Small intestine (tissue), 7 donors: ENCODE measurements around the gene CYP4F2. TPM values are rescaled to one million over a fixed set of nuclear protein-coding genes. Genes with fewer than 3 reads are reported as not detected.
"Not testable (repeated sequence)": the region's sequence is repeated elsewhere in the genome, so short reads cannot be mapped to it uniquely, and the experiment has no call there.

ENCODE experiments used
- DNase-seq, 2 donors: peaks; one replicate each; pipeline versions ENCODE4 v3.0.0 to v3.0.0-alpha.2; 2013
- FAIRE-seq: peaks from 2 replicates; lab custom pipeline; 2012; peaks lifted over from hg19 to GRCh38; lab: Jason Lieb, UNC
- H3K27ac ChIP-seq, 3 donors: one replicate each; pipeline ENCODE4 v1.5.1; 2013; ENCODE audit warnings: low read length in 2 of 3, mild to moderate bottlenecking in 2 of 3, control low read depth in 1 of 3, inconsistent platforms in 1 of 3, low read depth in 1 of 3, moderate library complexity in 1 of 3
- H3K27me3 ChIP-seq, 3 donors: one replicate each; pipeline ENCODE4 v1.6.1; 2013; ENCODE audit warnings: low read length in 3 of 3, inconsistent platforms in 1 of 3; ENCODE audit not compliant: control insufficient read depth in 3 of 3, insufficient read depth in 3 of 3
- H3K36me3 ChIP-seq, 3 donors: one replicate each; pipeline ENCODE4 v1.6.1; 2013; ENCODE audit warnings: low read length in 3 of 3, inconsistent platforms in 1 of 3, low read depth in 1 of 3, mild to moderate bottlenecking in 1 of 3, moderate library complexity in 1 of 3; ENCODE audit not compliant: control insufficient read depth in 3 of 3, insufficient read depth in 2 of 3
- H3K4me1 ChIP-seq, 3 donors: one replicate each; pipeline ENCODE4 v1.6.1; 2013; ENCODE audit warnings: low read length in 2 of 3, inconsistent platforms in 1 of 3, low read depth in 1 of 3, mild to moderate bottlenecking in 1 of 3, moderate library complexity in 1 of 3; ENCODE audit not compliant: control insufficient read depth in 3 of 3, insufficient read depth in 2 of 3
- H3K4me3 ChIP-seq, 3 donors: one replicate each; pipeline ENCODE4 v1.5.1; 2013; ENCODE audit warnings: low read length in 3 of 3, control low read depth in 1 of 3, inconsistent platforms in 1 of 3, low read depth in 1 of 3, mild to moderate bottlenecking in 1 of 3, moderate library complexity in 1 of 3
- H3K9me3 ChIP-seq, 2 donors: one replicate each; pipeline ENCODE4 v1.6.1; 2013; ENCODE audit warnings: low read depth in 1 of 2, low read length in 1 of 2; ENCODE audit not compliant: control insufficient read depth in 2 of 2, insufficient read depth in 1 of 2
- WGBS, 3 donors: extraction: QIAGEN DNeasy Blood & Tissue Kit; methylation state at CpG; one replicate each; pipeline ENCODE4 v1.1.7; 2013; 5-methylcytosine and 5-hydroxymethylcytosine counted together
- polyA plus RNA-seq, 4 donors: library from polyadenylated mRNA; stranded (reverse) in 3 of 4; unstranded in 1 of 4; fragments of 200-250 nt in 3 of 4; fragments of 120-200 nt in 1 of 4; gene quantifications; one replicate each; pipeline versions ENCODE4 v1.2.1 to v1.2.3, GENCODE V29; 2013
- donor health status: healthy with polysubstance abuse.
- donor health status: control.
- donor health status: control.
- donor health status: Bipolar disorder and iron deficiency.
- donor health status: healthy.

The CYP4F2 gene
- polyA plus RNA-seq, 4 donors = 3.8 to 135 (median 26.3) TPM

- H3K9me3 ChIP-seq = no peaks in the 10 kb centered on the region
- peaks cover 2 to 5% (median 3%) of the 10 kb centered on the region in 3 donors for H3K27me3 ChIP-seq
- 66 to 74% (median 69%) methylated on average over 6 of the region's 6 CpGs for WGBS, 3 donors
- H3K4me1 ChIP-seq = no peaks in the 10 kb centered on the region
- no peak for FAIRE-seq
- no peaks in the 10 kb centered on the region for H3K36me3 ChIP-seq
- DNase-seq = no peak
- H3K4me3 ChIP-seq = no peak overlapping the region
- no peak overlapping the region for H3K27ac ChIP-seq
Measured at GRCh38 chr19:15860522-15860921, 37.4 kb downstream of the CYP4F2 start.

- Histone ChIP-seq H3K4me1 (no peaks in the 10 kb centered on the region), H3K27ac (no peak overlapping the region), H3K4me3 (no peak overlapping the region), H3K9me3 (no peaks in the 10 kb centered on the region), H3K36me3 (no peaks in the 10 kb centered on the region), H3K27me3 (peaks cover 2 to 5% (median 3%) of the 10 kb centered on the region in 3 donors)
- no peak for DNase-seq
- FAIRE-seq = no peak
- 68 to 83% (median 81%) methylated on average over 6 of the region's 6 CpGs for WGBS, 3 donors
Measured at GRCh38 chr19:15859187-15859586, 38.7 kb downstream of the CYP4F2 start.

GRCh38 chr19:15850385-15850784, 47.5 kb downstream of the CYP4F2 start:
- 83 to 88% (median 84%) methylated on average over 3 of the region's 3 CpGs for WGBS, 3 donors
- Histone ChIP-seq H3K4me1 (no peaks in the 10 kb centered on the region), H3K27ac (no peak overlapping the region), H3K36me3 (no peaks in the 10 kb centered on the region), H3K9me3 (peaks cover 0 to 8% of the 10 kb centered on the region in 2 donors), H3K27me3 (no peaks in the 10 kb centered on the region), H3K4me3 (no peak overlapping the region)
- DNase-seq = no peak
- no peak for FAIRE-seq

GRCh38 chr19:15846923-15847322, 51.0 kb downstream of the CYP4F2 start:
- Histone ChIP-seq H3K9me3 (peaks cover 0 to under 1% of the 10 kb centered on the region in 2 donors), H3K36me3 (no peaks in the 10 kb centered on the region), H3K4me1 (no peaks in the 10 kb centered on the region), H3K27me3 (peaks cover 0 to under 1% (median 0%) of the 10 kb centered on the region in 3 donors), H3K4me3 (no peak overlapping the region), H3K27ac (no peak overlapping the region)
- FAIRE-seq (no peak), DNase-seq (no peak)
- 80 to 86% (median 84%) methylated on average over 6 of the region's 6 CpGs for WGBS, 3 donors

- WGBS, 3 donors = 52 to 67% (median 53%) methylated on average over 7 to 8 of the region's 8 CpGs
- not testable (repeated sequence) for H3K36me3 ChIP-seq, FAIRE-seq, H3K27ac ChIP-seq, DNase-seq, H3K4me3 ChIP-seq, H3K27me3 ChIP-seq, H3K4me1 ChIP-seq, H3K9me3 ChIP-seq
Measured at GRCh38 chr19:15843894-15844222, 54.0 kb downstream of the CYP4F2 start.

- no peak overlapping the region for H3K4me3 ChIP-seq
- WGBS, 3 donors = 24 to 53% (median 30%) methylated on average over 5 of the region's 5 CpGs
- no peaks in the 10 kb centered on the region for H3K36me3 ChIP-seq
- no peak for FAIRE-seq
- H3K9me3 ChIP-seq = no peaks in the 10 kb centered on the region
- H3K27ac ChIP-seq = no peak overlapping the region
- H3K27me3 ChIP-seq = peaks cover 0 to 2% (median 0%) of the 10 kb centered on the region in 3 donors
- no peaks in the 10 kb centered on the region for H3K4me1 ChIP-seq
- DNase-seq = no peak
Measured at GRCh38 chr19:15843203-15843893, 54.5 kb downstream of the CYP4F2 start.

- Histone ChIP-seq H3K4me3 (no peak overlapping the region), H3K4me1 (no peaks in the 10 kb centered on the region), H3K9me3 (no peaks in the 10 kb centered on the region), H3K27ac (no peak overlapping the region), H3K36me3 (no peaks in the 10 kb centered on the region), H3K27me3 (peaks cover 0 to 2% (median 0%) of the 10 kb centered on the region in 3 donors)
- WGBS, 3 donors = 59 to 65% (median 64%) methylated on average over 11 of the region's 11 CpGs
- FAIRE-seq (no peak), DNase-seq (no peak)
Measured at GRCh38 chr19:15841875-15842569, 55.9 kb downstream of the CYP4F2 start.

GRCh38 chr19:15840833-15841232, 57.0 kb downstream of the CYP4F2 start:
- H3K4me3 ChIP-seq = no peak overlapping the region
- H3K27ac ChIP-seq = no peak overlapping the region
- H3K9me3 ChIP-seq = no peaks in the 10 kb centered on the region
- DNase-seq (no peak), FAIRE-seq (no peak)
- H3K4me1 ChIP-seq = peaks cover 0 to 2% (median 0%) of the 10 kb centered on the region in 3 donors
- 66 to 78% (median 67%) methylated on average over 2 of the region's 2 CpGs for WGBS, 3 donors
- H3K36me3 ChIP-seq = no peaks in the 10 kb centered on the region
- peaks cover 0 to 2% (median 0%) of the 10 kb centered on the region in 3 donors for H3K27me3 ChIP-seq
